CD4-positive, CD25-positive, alpha-beta regulatory T cell (primary cell): ENCODE results near the gene RAPGEF4. TPM values are rescaled to one million over a fixed set of nuclear protein-coding genes. Genes with fewer than 3 reads are reported as not detected.

ENCODE experiments used
- ATAC-seq, 2 donors: fragments of 150-1000 bp; cut with Tn5 transposase; one replicate each; pipeline ENCODE4 v1.10.0; 2021; ENCODE audit warnings: low read depth in 2 of 2, moderate number of reproducible peaks in 2 of 2, moderate library complexity in 1 of 2
- DNase-seq, 3 donors: peaks; one replicate each; pipeline versions ENCODE4 v3.0.0 to v3.0.0-alpha.2; 2012 to 2022; ENCODE audit warnings: mixed read lengths in 1 of 3
- H3K27ac ChIP-seq: one replicate; pipeline ENCODE4 v1.7.0; 2013; ENCODE audit warnings: mild to moderate bottlenecking, low read length; ENCODE audit not compliant: insufficient read depth, poor library complexity, severe bottlenecking
- H3K27me3 ChIP-seq: one replicate; pipeline ENCODE4 v1.7.0; 2013; ENCODE audit warnings: low read length; ENCODE audit not compliant: control insufficient read depth, insufficient read depth
- H3K36me3 ChIP-seq: one replicate; pipeline ENCODE4 v1.7.0; 2013; ENCODE audit warnings: mild to moderate bottlenecking, low read length, moderate library complexity; ENCODE audit not compliant: control insufficient read depth, insufficient read depth
- H3K4me1 ChIP-seq: 2 replicates; pipeline ENCODE4 v1.7.0; 2013; ENCODE audit warnings: mild to moderate bottlenecking, low read length; ENCODE audit not compliant: insufficient read depth, control insufficient read depth, poor library complexity, severe bottlenecking
- H3K4me3 ChIP-seq: one replicate; pipeline ENCODE4 v1.7.0; 2013; ENCODE audit warnings: low read depth, mild to moderate bottlenecking, low read length, moderate library complexity
- H3K9me3 ChIP-seq, 2 experiments: 1 replicate in 1 of 2; 2 replicates in 1 of 2; pipeline ENCODE4 v1.7.0; 2013; ENCODE audit warnings: low read length in 2 of 2, mild to moderate bottlenecking in 1 of 2, moderate library complexity in 1 of 2; ENCODE audit not compliant: control insufficient read depth in 2 of 2
- H3K27ac Mint-ChIP-seq, 3 donors: one replicate each; pipeline ENCODE4 v1.8.0; 2020 to 2022; ENCODE audit warnings: mild to moderate bottlenecking in 3 of 3, mixed read lengths in 3 of 3, moderate library complexity in 2 of 3
- H3K27me3 Mint-ChIP-seq: one replicate; pipeline ENCODE4 v1.8.0; 2022; ENCODE audit warnings: mild to moderate bottlenecking, mixed read lengths
- H3K36me3 Mint-ChIP-seq: one replicate; pipeline ENCODE4 v1.8.0; 2020; ENCODE audit warnings: mixed read lengths
- H3K4me1 Mint-ChIP-seq, 4 donors: one replicate each; pipeline ENCODE4 v1.8.0; 2020 to 2022; ENCODE audit warnings: mixed read lengths in 4 of 4, mild to moderate bottlenecking in 1 of 4
- H3K4me3 Mint-ChIP-seq, 4 donors: one replicate each; pipeline ENCODE4 v1.8.0; 2020 to 2022; ENCODE audit warnings: mild to moderate bottlenecking in 4 of 4, mixed read lengths in 4 of 4, moderate library complexity in 3 of 4
- H3K9me3 Mint-ChIP-seq, 7 donors: one replicate each; pipeline ENCODE4 v1.8.0; 2020 to 2022; ENCODE audit warnings: mixed read lengths in 7 of 7, mild to moderate bottlenecking in 3 of 7, moderate library complexity in 2 of 7
- polyA plus RNA-seq, 4 donors: library from polyadenylated mRNA; unstranded; fragments of 300-500 nt; fragmentation: Illumina TruSeq; gene quantifications; one replicate each; pipeline ENCODE4 v1.2.3, GENCODE V29; 2021
- total RNA-seq: library from RNA; stranded (reverse); gene quantifications from one replicate; pipeline ENCODE4 v1.2.3, GENCODE V29; 2022

The RAPGEF4 gene
- total and polyA plus RNA-seq, 5 donors from 2014 or later, result 1.4 TPM; not detected in 4

DNA sequence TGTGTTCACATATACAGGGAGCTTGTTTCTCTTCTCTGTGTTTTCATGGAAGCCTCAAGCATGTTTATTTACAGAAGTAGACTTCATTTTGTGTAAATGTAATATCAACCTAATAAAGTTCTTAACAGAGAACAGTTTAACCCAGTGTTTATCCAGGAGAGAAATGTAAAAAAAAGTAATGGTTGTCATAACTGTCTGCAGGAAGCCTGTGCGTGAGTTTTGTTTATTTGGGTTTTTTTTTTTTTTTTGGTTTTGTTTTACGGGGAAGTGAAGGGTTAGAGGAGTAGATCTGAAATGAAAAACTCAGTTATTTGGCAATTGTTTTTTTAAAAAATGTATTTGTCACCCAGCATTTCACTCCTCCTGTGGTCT is 124.7 kb downstream of the RAPGEF4 start:
- peaks cover 0 to 8% (median 0%) of the 10 kb centered on the region in 7 donors for H3K9me3 Mint-ChIP-seq
- H3K4me1 Mint-ChIP-seq, result no peaks in the 10 kb centered on the region
- no peak for DNase-seq
- no peaks in the 10 kb centered on the region for H3K36me3 ChIP-seq
- ATAC-seq, result no peak
- H3K27ac ChIP-seq, result no peak overlapping the region
- peaks cover 3% of the 10 kb centered on the region for H3K27me3 ChIP-seq
- peaks cover 23% of the 10 kb centered on the region for H3K27me3 Mint-ChIP-seq
- no peak overlapping the region for H3K4me3 ChIP-seq
- H3K4me1 ChIP-seq, result no peaks in the 10 kb centered on the region
- no peaks in the 10 kb centered on the region for H3K9me3 ChIP-seq
- no peak overlapping the region for H3K4me3 Mint-ChIP-seq
- H3K27ac Mint-ChIP-seq, result no peak overlapping the region
- no peaks in the 10 kb centered on the region for H3K36me3 Mint-ChIP-seq

DNA sequence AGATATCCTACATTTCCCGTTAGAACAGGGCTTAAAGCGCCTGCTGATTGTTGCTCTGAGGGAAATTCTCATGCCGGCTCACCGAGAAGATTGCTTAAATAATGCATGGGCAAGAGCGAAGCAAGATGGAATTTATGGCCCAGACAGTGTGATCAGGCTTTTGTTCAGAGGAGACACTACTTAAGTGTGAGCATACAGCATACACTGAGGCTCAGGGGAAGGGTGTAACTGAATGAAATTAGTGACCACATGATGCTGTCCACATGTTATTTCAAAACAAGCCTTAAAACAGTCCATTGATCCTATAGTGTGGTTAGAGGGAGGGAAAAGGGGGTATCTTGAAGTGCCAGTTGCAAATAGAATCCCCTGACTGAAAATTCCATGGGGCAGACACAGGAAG is 125.5 kb downstream of the RAPGEF4 start:
- H3K9me3 Mint-ChIP-seq, result peaks cover 0 to 4% (median 0%) of the 10 kb centered on the region in 7 donors
- no peaks in the 10 kb centered on the region for H3K36me3 ChIP-seq
- no peak overlapping the region for H3K4me3 ChIP-seq
- no peak for ATAC-seq
- H3K4me3 Mint-ChIP-seq, result no peak overlapping the region
- peaks cover 3% of the 10 kb centered on the region for H3K27me3 ChIP-seq
- H3K36me3 Mint-ChIP-seq, result no peaks in the 10 kb centered on the region
- DNase-seq, result no peak
- no peak overlapping the region for H3K27ac ChIP-seq
- H3K27me3 Mint-ChIP-seq, result peaks cover 20% of the 10 kb centered on the region
- H3K4me1 Mint-ChIP-seq, result no peaks in the 10 kb centered on the region
- no peaks in the 10 kb centered on the region for H3K4me1 ChIP-seq
- no peaks in the 10 kb centered on the region for H3K9me3 ChIP-seq
- H3K27ac Mint-ChIP-seq, result no peak overlapping the region

DNA sequence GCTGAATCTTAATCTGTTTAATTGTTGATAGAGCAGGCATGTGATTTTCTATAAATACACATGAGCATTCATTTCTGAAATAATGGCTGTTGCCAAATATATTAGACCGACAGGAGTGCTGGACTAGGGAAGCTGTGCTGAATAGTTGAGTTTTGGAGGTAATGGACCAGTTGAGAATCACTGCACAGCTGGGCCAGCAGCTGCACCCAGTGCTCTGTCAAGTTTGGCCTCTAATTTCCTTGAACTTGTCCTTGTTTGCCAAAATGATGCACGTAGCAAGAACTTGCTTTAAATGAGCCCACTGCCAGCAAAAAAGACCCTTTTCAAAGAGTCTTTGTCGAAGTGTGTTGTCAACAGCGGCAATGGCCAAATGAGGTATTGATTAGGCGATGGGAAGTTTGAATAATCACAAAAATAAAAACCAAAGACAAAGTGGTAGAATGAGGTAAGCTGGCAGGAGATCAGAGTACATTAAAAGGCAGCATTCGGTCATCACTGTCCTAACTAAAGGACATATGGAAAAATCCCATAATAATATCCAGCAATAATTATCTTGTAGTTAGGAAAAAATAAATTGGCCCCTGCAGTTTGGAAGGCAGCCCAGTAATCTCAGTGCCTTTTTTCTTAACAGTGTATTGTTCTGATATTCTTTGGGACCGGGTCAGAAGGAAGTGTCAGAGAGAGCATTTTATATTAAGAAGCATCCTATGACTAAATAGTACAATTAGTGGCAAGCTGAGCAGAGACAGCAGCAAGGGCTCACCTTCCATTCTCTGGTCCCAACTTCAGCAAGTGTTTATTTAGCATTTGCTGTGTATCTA is 126.2 kb downstream of the RAPGEF4 start:
- H3K4me1 ChIP-seq, result no peaks in the 10 kb centered on the region
- H3K4me1 Mint-ChIP-seq, result no peaks in the 10 kb centered on the region
- peaks cover 14% of the 10 kb centered on the region for H3K27me3 Mint-ChIP-seq

DNA sequence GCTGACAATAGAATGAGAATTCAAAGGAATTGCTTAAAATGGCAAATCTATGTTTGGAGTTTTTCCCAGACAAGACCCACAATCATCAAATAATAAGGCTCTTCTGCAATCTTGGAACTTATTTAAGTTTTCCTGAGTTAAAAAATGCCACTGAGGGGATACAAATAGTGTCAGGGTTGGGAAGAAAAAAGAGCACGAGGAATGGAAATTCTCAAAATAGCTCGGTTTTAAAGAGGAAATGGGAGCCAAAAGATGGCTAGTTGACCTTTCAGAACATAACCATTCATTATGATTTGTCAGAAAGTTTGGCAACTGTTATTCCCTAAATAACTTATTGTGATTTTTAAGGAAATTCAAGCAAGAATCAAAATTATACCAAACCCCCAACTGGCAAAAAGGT is 127.7 kb downstream of the RAPGEF4 start:
- H3K4me1 ChIP-seq, result no peaks in the 10 kb centered on the region
- H3K9me3 ChIP-seq, result no peaks in the 10 kb centered on the region
- DNase-seq (no peak), ATAC-seq (no peak)
- Mint-ChIP-seq H3K36me3 (no peaks in the 10 kb centered on the region), H3K9me3 (peaks cover 0 to 1% (median 0%) of the 10 kb centered on the region in 7 donors), H3K4me3 (no peak overlapping the region), H3K27ac (no peak overlapping the region), H3K4me1 (no peaks in the 10 kb centered on the region), H3K27me3 (peaks cover 14% of the 10 kb centered on the region)
- no peaks in the 10 kb centered on the region for H3K36me3 ChIP-seq
- no peak overlapping the region for H3K27ac ChIP-seq
- no peak overlapping the region for H3K4me3 ChIP-seq
- H3K27me3 ChIP-seq, result peaks cover 3% of the 10 kb centered on the region

More for the DNA sequence above, 126.2 kb downstream of the RAPGEF4 start:
- Mint-ChIP-seq H3K9me3 (peaks cover 0 to 1% (median 0%) of the 10 kb centered on the region in 7 donors), H3K27ac (no peak overlapping the region), H3K4me3 (no peak overlapping the region), H3K36me3 (no peaks in the 10 kb centered on the region)
- no peaks in the 10 kb centered on the region for H3K36me3 ChIP-seq
- no peak overlapping the region for H3K4me3 ChIP-seq
- H3K27ac ChIP-seq, result no peak overlapping the region
- no peak for DNase-seq
- H3K9me3 ChIP-seq, result no peaks in the 10 kb centered on the region
- ATAC-seq, result no peak
- H3K27me3 ChIP-seq, result peaks cover 3% of the 10 kb centered on the region

DNA sequence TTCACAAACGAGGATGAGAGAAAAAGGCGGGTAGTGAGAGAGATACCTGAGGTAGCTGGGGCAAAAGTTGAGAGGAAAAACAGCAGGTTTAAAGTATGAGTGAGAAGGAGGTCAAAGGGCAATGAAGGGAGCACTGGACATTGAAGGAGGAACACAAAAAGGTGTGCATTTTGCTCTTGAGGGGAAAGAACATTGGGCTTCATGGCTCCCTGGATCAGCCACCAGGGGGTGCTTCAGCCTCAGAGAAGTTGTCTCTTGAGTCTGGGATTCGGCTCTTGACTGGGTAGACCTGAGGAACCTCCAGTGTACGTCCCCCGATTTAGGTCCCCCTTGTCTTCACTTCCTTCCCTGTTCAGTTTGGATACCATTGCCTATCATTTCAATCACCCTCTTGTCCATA is 128.5 kb downstream of the RAPGEF4 start:
- Mint-ChIP-seq H3K4me1 (no peaks in the 10 kb centered on the region), H3K27me3 (peaks cover 14% of the 10 kb centered on the region), H3K9me3 (peaks cover 0 to 1% (median 0%) of the 10 kb centered on the region in 7 donors), H3K27ac (no peak overlapping the region), H3K36me3 (no peaks in the 10 kb centered on the region), H3K4me3 (no peak overlapping the region)
- Histone ChIP-seq H3K36me3 (no peaks in the 10 kb centered on the region), H3K27ac (no peak overlapping the region), H3K4me1 (no peaks in the 10 kb centered on the region), H3K9me3 (no peaks in the 10 kb centered on the region), H3K4me3 (no peak overlapping the region), H3K27me3 (peaks cover 3% of the 10 kb centered on the region)
- peak in 2 of 3 donors; percentile 1 to 57 for DNase-seq
- ATAC-seq, result no peak

DNA sequence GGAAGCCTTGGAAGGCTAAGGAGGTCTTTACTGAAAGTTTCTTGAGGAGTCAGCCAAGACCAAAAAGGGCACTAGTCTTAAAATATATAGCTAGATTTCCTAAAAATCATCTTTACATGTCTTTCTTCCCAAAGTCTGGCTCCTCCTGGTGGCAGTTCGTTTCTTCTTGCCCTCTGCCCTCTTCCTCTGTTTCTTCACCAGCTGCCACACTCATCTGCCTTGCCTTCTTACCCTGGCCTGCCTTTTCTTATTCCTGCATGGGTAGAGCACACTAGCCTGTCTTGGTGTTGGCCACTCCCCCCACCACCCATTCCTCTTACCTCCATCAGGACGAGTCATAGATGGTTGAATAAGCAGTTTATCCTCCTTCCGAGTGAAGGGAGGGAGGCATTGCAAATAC is 129.8 kb downstream of the RAPGEF4 start:
- peaks cover 14% of the 10 kb centered on the region for H3K27me3 Mint-ChIP-seq
- H3K9me3 Mint-ChIP-seq, result peaks cover 0 to 2% (median 0%) of the 10 kb centered on the region in 7 donors
- H3K9me3 ChIP-seq, result no peaks in the 10 kb centered on the region
- no peaks in the 10 kb centered on the region for H3K4me1 ChIP-seq
- H3K4me1 Mint-ChIP-seq, result no peaks in the 10 kb centered on the region
- ATAC-seq, result no peak
- H3K36me3 ChIP-seq, result no peaks in the 10 kb centered on the region
- no peak overlapping the region for H3K4me3 ChIP-seq
- no peak overlapping the region for H3K4me3 Mint-ChIP-seq
- DNase-seq, result no peak
- H3K27ac Mint-ChIP-seq, result no peak overlapping the region
- H3K36me3 Mint-ChIP-seq, result no peaks in the 10 kb centered on the region
- H3K27me3 ChIP-seq, result peaks cover 2% of the 10 kb centered on the region
- no peak overlapping the region for H3K27ac ChIP-seq

DNA sequence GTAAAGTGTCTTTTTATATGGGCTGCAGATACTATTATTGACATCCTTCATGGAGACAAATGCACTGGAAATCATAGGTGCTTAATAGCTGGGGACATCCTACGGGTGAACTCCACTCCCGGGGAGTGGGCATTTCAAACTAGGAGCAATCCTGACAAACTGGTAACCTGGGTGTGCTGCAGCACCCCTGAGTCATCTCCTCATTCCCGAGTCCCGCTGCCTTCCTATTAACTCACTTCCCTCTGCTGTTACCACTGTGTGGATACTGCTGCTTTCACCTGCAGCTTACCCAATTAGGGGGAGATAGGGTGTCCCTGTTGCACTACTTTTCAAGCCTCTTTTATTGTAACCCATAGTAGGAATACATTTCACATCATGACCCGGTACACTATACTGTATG is 134.2 kb downstream of the RAPGEF4 start:
- no peaks in the 10 kb centered on the region for H3K27me3 Mint-ChIP-seq
- DNase-seq, result no peak
- H3K4me1 Mint-ChIP-seq, result no peaks in the 10 kb centered on the region
- H3K4me3 ChIP-seq, result no peak overlapping the region
- no peaks in the 10 kb centered on the region for H3K9me3 ChIP-seq
- no peak overlapping the region for H3K27ac Mint-ChIP-seq
- no peak for ATAC-seq
- peaks cover 2% of the 10 kb centered on the region for H3K27me3 ChIP-seq
- no peaks in the 10 kb centered on the region for H3K36me3 ChIP-seq
- no peaks in the 10 kb centered on the region for H3K36me3 Mint-ChIP-seq
- no peak overlapping the region for H3K27ac ChIP-seq
- H3K4me1 ChIP-seq, result no peaks in the 10 kb centered on the region
- no peak overlapping the region for H3K4me3 Mint-ChIP-seq
- H3K9me3 Mint-ChIP-seq, result peaks cover 0 to 6% (median 0%) of the 10 kb centered on the region in 7 donors

DNA sequence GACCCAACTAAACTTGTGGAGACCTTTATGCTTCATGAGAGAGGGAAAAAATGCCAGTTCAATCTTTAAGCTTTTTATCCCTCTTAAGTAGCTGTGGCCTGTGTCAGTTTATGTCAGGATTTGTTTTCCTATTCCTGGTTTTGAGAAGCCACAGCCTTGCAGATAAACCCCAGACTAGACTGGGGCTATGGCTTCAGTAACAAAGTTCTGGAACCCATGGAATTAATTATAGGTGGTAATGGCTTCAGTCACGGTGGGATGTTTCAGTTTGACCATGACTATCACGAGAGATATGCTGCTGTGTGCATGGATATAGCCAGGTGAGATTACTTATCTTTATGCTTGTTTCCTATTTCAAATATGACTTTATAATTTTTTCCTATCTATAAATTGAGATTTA is 134.8 kb downstream of the RAPGEF4 start:
- peaks cover 2% of the 10 kb centered on the region for H3K27me3 ChIP-seq
- no peaks in the 10 kb centered on the region for H3K4me1 ChIP-seq
- no peaks in the 10 kb centered on the region for H3K36me3 ChIP-seq
- Mint-ChIP-seq H3K9me3 (peaks cover 0 to 6% (median 0%) of the 10 kb centered on the region in 7 donors), H3K4me3 (no peak overlapping the region), H3K36me3 (no peaks in the 10 kb centered on the region), H3K27me3 (peaks cover under 1% of the 10 kb centered on the region), H3K27ac (no peak overlapping the region), H3K4me1 (no peaks in the 10 kb centered on the region)
- H3K27ac ChIP-seq, result no peak overlapping the region
- ATAC-seq, result no peak
- no peak for DNase-seq
- H3K9me3 ChIP-seq, result no peaks in the 10 kb centered on the region
- H3K4me3 ChIP-seq, result no peak overlapping the region
